H1 (cell line): ENCODE results near the gene WNT7A. TPM values are rescaled to one million over a fixed set of nuclear protein-coding genes. Genes with fewer than 3 reads are reported as not detected.

ENCODE experiments used
- CTCF ChIA-PET: fragments of 300-600 bp; sonication (Branson Sonifier 250); formaldehyde crosslinking; loops from one replicate; lab custom pipeline; 2021; ENCODE audit not compliant: partially characterized antibody; lab: Charles Lee
- POLR2A ChIA-PET: fragments of 300-600 bp; sonication (Branson Sonifier 250); formaldehyde crosslinking; loops from one replicate; lab custom pipeline; 2021; ENCODE audit warnings: inconsistent platforms; ENCODE audit not compliant: partially characterized antibody; lab: Charles Lee
- DNase-seq, 2 experiments: peaks; one replicate each; pipeline versions ENCODE4 v3.0.0 to v3.0.0-alpha.2; 2010 to 2022; ENCODE audit warnings: low spot score in 2 of 2, low read depth in 1 of 2, mixed read lengths in 1 of 2
- FAIRE-seq: peaks from 2 replicates; lab custom pipeline; 2011; peaks lifted over from hg19 to GRCh38; lab: Jason Lieb, UNC
- H2AFZ ChIP-seq: 2 replicates; pipeline ENCODE4 v1.8.1; 2012; ENCODE audit warnings: low read length, inconsistent platforms
- H2AK5ac ChIP-seq: 2 replicates; pipeline ENCODE4 v1.6.1; 2013; ENCODE audit warnings: low read depth, low read length
- H2BK120ac ChIP-seq: replicated peaks from 2 replicates; pipeline ENCODE3; 2013; ENCODE audit warnings: low read depth, low read length, inconsistent platforms
- H2BK12ac ChIP-seq: 2 replicates; pipeline ENCODE4 v1.6.1; 2013; ENCODE audit warnings: low read depth, low read length
- H2BK15ac ChIP-seq: 2 replicates; pipeline ENCODE4 v1.6.1; 2013; ENCODE audit warnings: low read length
- H2BK20ac ChIP-seq: 2 replicates; pipeline ENCODE4 v1.6.1; 2013; ENCODE audit warnings: low read length
- H2BK5ac ChIP-seq: 2 replicates; pipeline ENCODE4 v1.6.1; 2013; ENCODE audit warnings: low read depth, low read length
- H3K14ac ChIP-seq: 2 replicates; pipeline ENCODE4 v1.6.1; 2013; ENCODE audit warnings: inconsistent platforms; ENCODE audit not compliant: insufficient read length
- H3K18ac ChIP-seq: 2 replicates; pipeline ENCODE4 v1.6.1; 2013; ENCODE audit warnings: low read length; ENCODE audit errors: extremely low read depth
- H3K23ac ChIP-seq: 2 replicates; pipeline ENCODE4 v1.6.1; 2013; ENCODE audit warnings: inconsistent platforms; ENCODE audit not compliant: insufficient read length
- H3K23me2 ChIP-seq: 2 replicates; pipeline ENCODE4 v1.6.1; 2013; ENCODE audit warnings: low read depth, low read length
- H3K27ac ChIP-seq: 2 replicates; pipeline ENCODE4 v1.6.1; 2011; ENCODE audit warnings: low read depth, low read length, inconsistent platforms
- H3K27me3 ChIP-seq, 4 experiments: replicated peaks in 1 of 4; 1 replicate in 1 of 4; 2 replicates in 3 of 4; pipeline versions ENCODE4 v1.6.1 to v1.8.1; 2011 to 2013; ENCODE audit warnings: low read length in 3 of 4, mild to moderate bottlenecking in 3 of 4, inconsistent platforms in 2 of 4, mixed read lengths in 2 of 4, moderate library complexity in 1 of 4; ENCODE audit not compliant: control insufficient read depth in 3 of 4, insufficient read depth in 3 of 4; ENCODE audit errors: extremely low read depth in 1 of 4
- H3K36me3 ChIP-seq, 4 experiments: 2 replicates each; pipeline versions ENCODE4 v1.6.1 to v1.8.1; 2011 to 2013; ENCODE audit warnings: mild to moderate bottlenecking in 4 of 4, low read length in 3 of 4, moderate library complexity in 2 of 4, control low read depth in 1 of 4, inconsistent platforms in 1 of 4; ENCODE audit not compliant: insufficient read depth in 4 of 4, control insufficient read depth in 2 of 4
- H3K4ac ChIP-seq: replicated peaks from 2 replicates; pipeline ENCODE3; 2013; ENCODE audit warnings: low read length, low read depth, mixed read lengths, inconsistent platforms; ENCODE audit not compliant: insufficient read length
- H3K4me1 ChIP-seq, 4 experiments: replicated peaks in 1 of 4; 1 replicate in 1 of 4; 2 replicates in 3 of 4; pipeline versions ENCODE4 v1.6.1 to v1.8.1; 2011 to 2013; ENCODE audit warnings: low read length in 3 of 4, inconsistent platforms in 2 of 4, mixed read lengths in 1 of 4; ENCODE audit not compliant: insufficient read depth in 4 of 4, control insufficient read depth in 3 of 4
- H3K4me2 ChIP-seq, 2 experiments: 2 replicates each; pipeline versions ENCODE4 v1.6.1 to v1.8.1; 2011 to 2013; ENCODE audit warnings: low read depth in 2 of 2, low read length in 2 of 2, control low read depth in 1 of 2, inconsistent platforms in 1 of 2, mild to moderate bottlenecking in 1 of 2; ENCODE audit not compliant: insufficient read depth in 1 of 2
- H3K4me3 ChIP-seq, 4 experiments: fragments of 200-600, 300-600 bp in 1 of 4; sonication (generic), shearing (Covaris generic), sonication (Bioruptor Twin) in 1 of 4; 2 replicates each; pipeline versions ENCODE4 v1.5.1 to v1.8.1; 2011 to 2016; ENCODE audit warnings: low read length in 4 of 4, low read depth in 3 of 4, control low read depth in 2 of 4, inconsistent platforms in 2 of 4, mild to moderate bottlenecking in 2 of 4, mixed read lengths in 1 of 4, moderate library complexity in 1 of 4; ENCODE audit not compliant: insufficient read depth in 2 of 4; ENCODE audit errors: extremely low read depth in 1 of 4
- H3K56ac ChIP-seq: replicated peaks from 2 replicates; pipeline ENCODE3; 2013; ENCODE audit warnings: low read depth, mild to moderate bottlenecking, mixed read lengths, low read length, inconsistent platforms; ENCODE audit not compliant: insufficient read length
- H3K79me1 ChIP-seq: 2 replicates; pipeline ENCODE4 v1.6.1; 2013; ENCODE audit warnings: low read depth, low read length, control low read depth
- H3K79me2 ChIP-seq, 2 experiments: 2 replicates each; pipeline versions ENCODE4 v1.6.1 to v1.8.1; 2012 to 2013; ENCODE audit warnings: low read length in 2 of 2, mild to moderate bottlenecking in 2 of 2, inconsistent platforms in 1 of 2; ENCODE audit not compliant: insufficient read depth in 2 of 2, control insufficient read depth in 1 of 2
- H3K9ac ChIP-seq, 4 experiments: replicated peaks in 1 of 4; 1 replicate in 1 of 4; 2 replicates in 3 of 4; pipeline versions ENCODE4 v1.6.1 to v1.8.1; 2011 to 2013; ENCODE audit warnings: low read depth in 3 of 4, low read length in 3 of 4, control low read depth in 2 of 4, mild to moderate bottlenecking in 2 of 4, moderate library complexity in 2 of 4, inconsistent platforms in 1 of 4; ENCODE audit errors: extremely low read depth in 1 of 4
- H3K9me3 ChIP-seq, 2 experiments: 2 replicates each; pipeline versions ENCODE4 v1.6.1 to v1.8.1; 2012 to 2013; ENCODE audit warnings: mild to moderate bottlenecking in 2 of 2, moderate library complexity in 2 of 2, control low read depth in 1 of 2, inconsistent platforms in 1 of 2, low read depth in 1 of 2, low read length in 1 of 2, mixed read lengths in 1 of 2; ENCODE audit not compliant: insufficient read depth in 2 of 2
- H4K20me1 ChIP-seq, 2 experiments: replicated peaks in 1 of 2; 2 replicates each; pipeline versions ENCODE3 to v1.8.1; 2011 to 2013; ENCODE audit warnings: inconsistent platforms in 2 of 2, low read length in 2 of 2, mild to moderate bottlenecking in 1 of 2; ENCODE audit not compliant: insufficient read depth in 2 of 2, control insufficient read depth in 1 of 2
- H4K5ac ChIP-seq: 2 replicates; pipeline ENCODE4 v1.6.1; 2013; ENCODE audit warnings: low read length, low read depth, mixed read lengths, inconsistent platforms; ENCODE audit not compliant: insufficient read length
- H4K8ac ChIP-seq: 2 replicates; pipeline ENCODE4 v1.8.0; 2013; ENCODE audit warnings: mild to moderate bottlenecking, moderate library complexity, low read length, inconsistent platforms; ENCODE audit not compliant: insufficient read depth; ENCODE audit errors: extremely low read depth
- H4K91ac ChIP-seq: replicated peaks from 2 replicates; pipeline ENCODE3; 2013; ENCODE audit warnings: low read length, mixed read lengths, inconsistent platforms; ENCODE audit not compliant: insufficient read length
- CHD2 ChIP-seq: IDR thresholded peaks from 2 replicates; pipeline ENCODE4 v1.6.1; 2012; ENCODE audit warnings: low read length, improper control_type of control experiment
- CREB1 ChIP-seq: IDR thresholded peaks from 2 replicates; pipeline ENCODE4 v1.6.1; 2012; ENCODE audit warnings: inconsistent platforms
- EP300 ChIP-seq, 2 experiments: IDR thresholded peaks; 1 replicate in 1 of 2; 2 replicates in 1 of 2; pipeline ENCODE4 v1.6.1; 2011 to 2012; ENCODE audit warnings: low read depth in 2 of 2, low read length in 2 of 2, mild to moderate bottlenecking in 2 of 2, borderline replicate concordance in 1 of 2, inconsistent platforms in 1 of 2, moderate library complexity in 1 of 2
- HDAC6 ChIP-seq: IDR thresholded peaks from one replicate; pipeline ENCODE4 v1.7.1; 2012; ENCODE audit warnings: low read depth, mild to moderate bottlenecking, inconsistent platforms, low read length, moderate library complexity
- MAFK ChIP-seq: IDR thresholded peaks from 2 replicates; pipeline ENCODE4 v1.6.1; 2012; ENCODE audit warnings: low read depth, mild to moderate bottlenecking, improper control_type of control experiment, low read length
- NANOG ChIP-seq: IDR thresholded peaks from 2 replicates; pipeline ENCODE4 v1.6.1; 2011; ENCODE audit warnings: low read length, low read depth, mild to moderate bottlenecking, inconsistent platforms; ENCODE audit not compliant: insufficient read depth, poor library complexity, severe bottlenecking
- POU5F1 ChIP-seq: IDR thresholded peaks from 2 replicates; pipeline ENCODE4 v1.6.1; 2011; ENCODE audit warnings: low read depth, mild to moderate bottlenecking, low read length, moderate library complexity
- TAF1 ChIP-seq: IDR thresholded peaks from 2 replicates; pipeline ENCODE4 v1.6.1; 2011; ENCODE audit warnings: mild to moderate bottlenecking, low read depth, low read length
- WGBS, 2 experiments: shearing (Covaris generic) in 1 of 2; methylation state at CpG; one replicate each; pipeline versions ENCODE4 v1.1.6 to v1.1.7; 2013 to 2015; ENCODE audit warnings: low lambda C conversion rate in 2 of 2, mixed read lengths in 2 of 2, inconsistent platforms in 1 of 2, low coverage in 1 of 2, missing lambda C conversion rate in 1 of 2; ENCODE audit not compliant: insufficient replicate concordance in 2 of 2, insufficient coverage in 1 of 2, insufficient read length in 1 of 2; ENCODE audit errors: extremely low coverage in 1 of 2, missing lambda C conversion rate in 1 of 2; 5-methylcytosine and 5-hydroxymethylcytosine counted together
- polyA plus RNA-seq, 7 experiments: library from polyadenylated mRNA; depleted of rRNA in 3 of 7; stranded (reverse) in 5 of 7; unstranded in 2 of 7; fragments of >200 nt in 5 of 7; fragments of 200-250 nt in 2 of 7; gene quantifications; 1 replicate in 5 of 7; 2 replicates in 1 of 7; 4 replicates in 1 of 7; pipeline versions ENCODE4 v1.2.1 to v1.2.3, GENCODE V29; 2011 to 2013; ENCODE audit warnings: missing spikeins in 2 of 7, mixed read lengths in 2 of 7
- total RNA-seq: library from RNA; stranded (reverse); fragmentation: NEBNext Ultra II Directional; extraction: Animal tissue kit (Norgen Biotek cat#: 25700); gene quantifications from 2 replicates; pipeline ENCODE4 v1.2.1, GENCODE V29; 2021

WNT7A gene
- total and polyA plus RNA-seq, 2 of the 8 experiments (the other 6 are each of a cell fraction or from before 2014, with no cell fraction given) = 0.02 TPM; not detected in 1

DNA sequence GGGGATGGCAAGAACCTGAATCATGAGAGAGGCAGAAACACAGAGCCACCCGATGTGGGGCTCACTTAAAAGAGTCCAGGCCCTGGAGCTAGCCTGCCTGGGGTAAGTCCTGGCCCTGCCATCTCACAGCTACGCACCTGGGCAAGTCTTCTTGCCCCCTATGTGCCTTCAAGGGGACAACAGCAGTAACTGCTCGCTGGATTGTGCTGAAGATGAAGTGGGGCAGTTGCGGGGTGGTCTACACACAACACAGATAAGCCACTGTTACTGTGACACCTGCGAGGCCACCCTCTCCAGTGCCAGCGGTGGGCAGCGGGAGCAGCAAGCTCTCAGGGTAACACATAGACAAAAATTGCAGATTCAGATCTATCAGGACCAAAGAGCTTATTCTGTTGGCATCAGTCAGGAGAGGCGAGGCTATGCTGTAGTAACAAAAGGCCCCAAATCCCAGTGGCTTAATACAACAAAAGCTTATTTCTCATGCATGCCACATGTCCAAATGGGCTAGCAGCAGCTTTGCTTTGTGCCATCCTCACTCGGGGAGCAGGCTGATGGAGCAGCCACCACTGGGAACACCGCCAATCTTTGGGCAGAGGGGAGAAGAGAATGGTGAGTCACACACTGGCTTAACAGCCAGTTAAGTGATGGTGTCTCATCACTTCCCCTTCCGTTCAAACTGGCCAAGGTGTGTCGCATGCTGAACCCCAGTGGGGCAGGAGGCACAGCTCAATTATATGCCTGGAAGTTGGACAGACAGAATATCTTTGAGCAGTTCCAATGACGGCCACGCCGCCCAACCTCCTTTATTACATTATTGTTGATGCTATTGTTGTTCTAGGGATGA, 78.3 kb downstream of the WNT7A start:
- CTCF ChIA-PET = interaction anchor here (0.6 to 4.3 kb wide), 9 partner anchors 25 to 346 kb away, joined by 3 to 16 read pairs (median 3); partner anchors contain the start of gene WNT7A
- no peak overlapping the region for H2BK12ac ChIP-seq
- TF ChIP-seq CREB1 = no peak
- no peak for TF ChIP-seq HDAC6
- no peak for TF ChIP-seq POU5F1
- TF ChIP-seq CHD2 = no peak
- no peak for TF ChIP-seq MAFK
- TF ChIP-seq TAF1 = no peak
- no peak for TF ChIP-seq EP300 (IDR thresholded peaks at IDR 0.05; ENCODE audit: borderline replicate concordance in 1 of 2, low read depth in 2 of 2, low read length in 2 of 2)
- no peak for TF ChIP-seq NANOG

More for the DNA sequence above, 78.3 kb downstream of the WNT7A start:
- whole genome bisulfite sequencing, 2 experiments = 85% methylated on average over 15 of the region's 15 CpGs; no CpG with 5 or more reads in 1 of the 2 experiments
- Histone ChIP-seq H3K14ac (no peak overlapping the region), H2AK5ac (no peak overlapping the region), H3K4me1 (peaks cover 0 to 3% (median 0%) of the 10 kb centered on the region in 4 experiments; a peak in 2 of 7 replicates), H4K20me1 (no peaks in the 10 kb centered on the region), H3K23ac (no peak overlapping the region), H3K9me3 (no peaks in the 10 kb centered on the region), H3K79me2 (no peaks in the 10 kb centered on the region), H2BK15ac (no peak overlapping the region), H2BK120ac (no peak overlapping the region), H3K18ac (no peak overlapping the region), H4K91ac (no peak overlapping the region), H3K9ac (no peak overlapping the region), H3K27me3 (no peaks in the 10 kb centered on the region), H3K36me3 (no peaks in the 10 kb centered on the region), H2BK20ac (no peak overlapping the region), H3K4me3 (no peak overlapping the region), H2BK5ac (no peak overlapping the region), H3K56ac (no peak overlapping the region), H3K23me2 (no peaks in the 10 kb centered on the region), H4K5ac (no peak overlapping the region), H2AFZ (no peak overlapping the region), H3K4me2 (no peak overlapping the region), H3K79me1 (no peaks in the 10 kb centered on the region), H3K27ac (no peak overlapping the region), H3K4ac (no peak overlapping the region), H4K8ac (no peak overlapping the region)
- POLR2A ChIA-PET = interaction anchor here (0.8 kb wide), 1 partner anchor 69 kb away, joined by 3 read pairs; no protein-coding TSS in a partner anchor
- DNase-seq (no peak), FAIRE-seq (no peak)
